Measurements from ENCODE around the gene DNMT3B. TPM values are rescaled to one million over a fixed set of nuclear protein-coding genes. Genes with fewer than 3 reads are reported as not detected.

The DNMT3B gene
- polyA plus RNA-seq, 1 donor: 3.7 TPM

Other genes starting within 250 kb of the DNMT3B start
- 14.8 TPM for gene NOL4L, start 177.1 kb upstream of the DNMT3B start, polyA plus RNA-seq (ENCODE audit: insufficient read length)
- 0.14 TPM for gene C20orf203, start 88.4 kb upstream of the DNMT3B start, polyA plus RNA-seq (ENCODE audit: insufficient read length)
- gene COMMD7, start 18.9 kb upstream of the DNMT3B start, polyA plus RNA-seq (ENCODE audit: insufficient read length): 37.2 TPM
- gene MAPRE1, start 57.6 kb downstream of the DNMT3B start, polyA plus RNA-seq (ENCODE audit: insufficient read length): 134 TPM
- 0.24 TPM for gene EFCAB8, start 96.5 kb downstream of the DNMT3B start, polyA plus RNA-seq (ENCODE audit: insufficient read length)
- gene SUN5, start 242.0 kb downstream of the DNMT3B start, polyA plus RNA-seq (ENCODE audit: insufficient read length): not detected
- gene BPIFB2, start 245.3 kb downstream of the DNMT3B start, polyA plus RNA-seq (ENCODE audit: insufficient read length): not detected

Measured in forelimb muscle (tissue), 1 donor.